ENCODE results near the gene PC.

The PC gene

DNA sequence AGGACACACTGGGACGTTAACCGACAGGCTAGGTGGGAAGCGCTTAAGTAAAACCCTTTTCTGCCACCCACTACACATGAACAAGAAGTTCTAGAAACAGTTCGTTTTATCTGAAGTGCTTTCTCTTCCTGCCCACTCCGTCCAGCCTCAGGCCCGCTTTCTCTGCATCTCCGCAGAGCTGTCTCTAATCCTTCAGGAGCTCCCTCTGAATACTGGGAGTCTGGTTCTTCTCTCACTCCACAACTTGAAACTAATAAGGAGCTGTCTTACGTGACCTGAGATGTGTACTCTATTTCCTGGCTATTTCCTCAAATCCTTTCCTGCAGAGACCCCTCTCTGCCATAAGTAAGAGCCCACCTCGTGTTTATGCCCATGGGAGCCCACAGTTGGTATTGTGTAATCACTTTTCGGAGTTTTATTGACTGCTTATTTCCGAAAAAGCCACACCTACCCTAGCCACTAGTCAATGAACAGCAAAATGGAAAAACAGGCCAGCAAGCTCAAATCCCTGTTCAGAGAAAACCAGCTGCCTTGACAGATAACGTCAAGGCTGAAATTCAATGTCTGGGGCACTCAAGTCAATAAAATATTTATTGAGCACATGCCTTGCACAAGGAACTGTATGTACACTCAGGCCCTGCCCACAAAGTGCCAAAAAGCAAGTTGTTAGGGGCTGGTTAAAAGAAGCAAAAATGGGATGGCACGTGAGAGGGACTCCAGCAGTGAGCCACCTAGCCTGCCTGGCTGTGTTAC lies 4.9 kb downstream of the PC start:
- DNase-seq: no peak

DNA sequence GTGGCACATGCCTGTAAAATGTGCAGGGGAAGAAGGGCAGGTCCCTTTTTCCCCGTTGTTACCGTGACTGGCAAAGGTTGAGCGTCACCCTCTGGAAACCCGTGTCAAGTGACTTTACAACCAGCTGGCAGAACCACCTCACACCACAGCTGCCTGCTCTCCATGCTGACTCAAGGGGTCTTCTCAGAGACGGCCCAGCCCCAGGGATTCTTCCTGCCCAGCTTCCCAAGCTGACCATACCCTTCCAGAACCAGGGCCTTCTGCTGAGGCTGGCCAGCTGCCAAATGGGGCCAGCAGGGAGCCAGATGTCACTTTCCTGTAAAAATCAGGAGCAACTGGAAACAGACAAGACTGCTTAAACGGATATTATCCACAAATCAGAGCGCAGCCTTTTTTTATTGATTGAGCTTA lies 6.3 kb downstream of the PC start:
- DNase-seq: no peak

DNA sequence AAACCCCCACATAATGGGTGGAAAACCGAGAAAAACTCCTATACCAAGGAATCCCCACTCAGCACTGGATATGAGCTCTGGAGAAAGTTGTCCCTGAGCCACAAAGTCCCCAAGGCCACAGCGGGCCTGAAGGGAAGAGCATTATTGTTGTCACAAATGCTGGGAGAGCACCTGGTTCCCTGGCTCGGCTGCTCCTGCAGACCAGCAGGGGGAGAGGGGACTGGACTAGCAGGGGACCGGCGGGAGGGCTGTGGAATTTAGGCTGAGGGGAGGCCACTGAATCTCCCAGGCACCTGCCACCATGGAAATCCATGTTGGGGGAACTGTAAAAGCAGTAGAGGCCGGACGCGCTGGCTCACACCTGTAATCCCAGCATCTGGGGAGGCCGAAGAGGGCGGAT lies 7.0 kb downstream of the PC start:
- no peak for DNase-seq

DNA sequence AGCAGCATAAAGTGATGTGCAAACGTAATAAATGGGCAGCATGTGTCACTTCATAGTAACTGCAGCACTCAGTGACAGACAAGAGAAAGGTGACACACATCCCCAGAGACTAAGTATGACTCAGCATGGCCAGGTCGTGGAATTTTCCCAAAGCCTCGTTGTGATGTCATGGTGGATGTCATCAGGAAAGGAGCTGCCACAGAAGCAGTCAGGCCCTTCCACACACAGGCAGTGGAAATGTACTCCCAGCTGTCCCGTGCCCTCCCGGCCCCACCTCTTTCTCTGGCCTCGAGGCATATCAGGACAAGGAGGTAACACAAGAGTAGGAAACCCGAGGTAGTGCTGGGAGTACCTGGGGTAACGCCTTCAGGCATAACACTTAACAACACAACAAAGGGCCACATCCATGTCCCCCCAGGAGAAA lies 8.1 kb downstream of the PC start:
- DNase-seq: no peak

DNA sequence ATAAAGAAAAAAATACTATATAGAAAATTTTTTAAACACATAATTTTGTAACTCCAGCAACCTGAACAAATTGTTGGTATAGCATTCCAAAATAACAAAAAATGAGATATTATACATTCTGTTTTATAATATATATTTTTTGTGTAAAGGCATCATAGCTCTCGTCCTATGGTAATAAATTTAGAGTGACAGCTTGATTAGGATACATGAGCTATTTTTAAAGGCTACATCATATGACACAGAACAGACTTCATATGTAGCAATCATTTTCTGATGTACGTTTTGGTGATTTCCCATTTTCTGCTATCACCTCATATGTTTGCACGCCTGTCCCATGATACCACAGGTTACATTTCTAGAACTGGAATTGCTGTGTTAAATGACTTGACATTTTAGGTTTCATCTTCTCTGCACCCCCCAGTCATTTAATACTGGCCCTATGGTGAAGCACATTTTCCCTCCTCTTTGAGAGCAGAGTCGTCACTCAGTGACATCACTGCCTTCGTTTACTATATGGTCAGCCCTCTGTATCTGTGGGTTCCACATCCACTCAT lies 19.5 kb downstream of the PC start:
- no peak for DNase-seq

DNA sequence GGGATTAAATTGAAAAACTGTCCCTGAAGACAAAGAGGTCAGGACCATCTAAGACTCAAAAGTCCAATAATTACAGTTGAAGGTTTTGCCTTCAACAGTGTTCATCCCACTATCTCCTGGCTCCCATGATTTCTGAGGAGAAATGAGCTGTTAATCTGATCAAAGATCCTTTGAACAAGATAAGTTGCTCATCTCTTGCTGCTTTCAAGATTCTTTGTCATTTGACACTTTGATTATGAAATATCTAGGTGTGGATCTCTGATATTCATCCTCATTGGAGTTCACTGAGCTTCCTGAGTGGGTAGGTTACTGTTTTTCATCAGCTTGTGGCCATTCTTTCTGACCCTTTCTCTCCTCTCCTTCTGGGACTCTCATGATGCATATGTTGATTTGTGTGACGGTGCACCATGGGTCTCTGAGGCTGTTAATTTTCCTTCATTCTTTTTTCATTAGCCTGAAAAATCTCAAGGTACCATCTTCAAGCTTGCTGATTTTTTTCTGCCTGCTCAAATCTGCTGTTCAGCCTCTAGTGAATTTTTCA lies 20.9 kb downstream of the PC start:
- DNase-seq: no peak

DNA sequence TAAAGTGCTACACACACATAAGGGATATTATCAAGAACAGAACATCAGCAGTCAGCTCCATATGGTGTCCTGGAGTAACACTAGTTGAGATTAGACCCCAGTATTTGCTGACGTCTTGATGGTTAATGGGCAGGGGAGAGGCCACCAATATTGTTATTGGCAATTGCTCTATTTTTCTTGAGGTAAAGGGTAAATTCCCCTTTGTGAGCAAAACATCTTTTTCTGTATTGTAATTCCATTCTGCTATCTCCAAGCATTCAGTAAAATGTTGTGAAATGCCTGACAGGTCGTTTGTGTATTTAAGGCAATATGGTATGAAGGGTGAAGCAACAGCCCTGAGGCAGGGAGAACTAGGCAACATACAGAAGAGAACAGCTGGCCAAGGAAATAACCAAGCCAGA lies 21.9 kb downstream of the PC start:
- DNase-seq: no peak

DNA sequence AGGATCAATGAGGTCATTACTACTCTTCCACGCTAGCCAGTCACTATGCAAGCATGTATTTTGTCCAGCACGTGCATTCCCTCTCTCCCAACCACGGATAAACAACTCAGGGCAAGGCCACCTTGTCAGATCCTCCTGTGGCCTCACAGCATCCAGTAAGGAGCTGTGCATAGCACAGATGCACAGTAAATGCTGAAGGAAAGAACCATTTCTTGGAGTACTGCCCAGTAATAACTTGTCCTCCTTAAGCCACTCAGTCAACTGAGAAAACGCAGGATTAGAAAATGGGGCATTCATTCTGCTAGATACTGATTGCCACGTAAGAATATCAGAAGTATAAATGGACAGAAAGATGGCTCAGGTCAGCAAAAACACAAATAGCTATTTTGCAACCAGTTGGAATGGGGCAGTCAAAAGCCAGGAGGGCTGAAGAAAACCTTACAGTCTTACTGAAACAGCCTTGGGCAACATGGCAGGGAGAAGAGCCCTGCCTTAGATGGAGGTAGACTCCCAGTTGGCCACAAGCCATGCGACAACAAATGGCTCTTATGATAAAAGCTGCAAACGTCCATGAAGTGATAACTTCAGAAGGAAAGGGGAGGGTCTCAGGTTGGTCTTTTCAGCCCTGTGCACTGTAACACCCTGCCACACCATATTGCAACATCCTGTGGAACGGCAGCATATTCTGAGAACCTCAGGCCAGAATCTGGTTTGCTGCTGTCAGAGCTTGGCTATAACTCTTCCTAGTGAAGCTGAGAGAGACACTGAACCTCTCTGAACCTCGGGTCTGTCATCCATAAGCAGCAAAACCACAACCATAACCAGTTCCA lies 23.0 kb downstream of the PC start:
- DNase-seq: no peak

DNA sequence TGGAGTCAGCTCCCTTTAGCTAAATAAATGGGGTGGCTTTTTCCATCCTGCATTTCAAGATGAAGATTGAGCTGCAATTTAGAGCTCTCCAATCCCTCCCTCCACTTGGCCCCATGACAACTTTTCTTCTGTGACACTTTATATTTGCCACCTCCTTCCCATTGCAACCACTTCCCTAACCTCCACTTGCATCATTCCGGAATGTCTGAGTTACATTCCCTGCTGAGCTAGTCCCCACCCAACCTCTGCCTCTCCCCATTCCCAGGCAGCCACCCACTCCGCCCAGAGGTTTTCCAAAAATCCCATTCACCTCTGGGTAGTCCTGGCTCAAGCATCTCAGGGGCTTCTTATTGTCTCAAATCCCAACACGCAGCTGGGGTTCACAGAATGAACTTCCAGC lies 24.7 kb downstream of the PC start:
- DNase-seq: no peak

DNA sequence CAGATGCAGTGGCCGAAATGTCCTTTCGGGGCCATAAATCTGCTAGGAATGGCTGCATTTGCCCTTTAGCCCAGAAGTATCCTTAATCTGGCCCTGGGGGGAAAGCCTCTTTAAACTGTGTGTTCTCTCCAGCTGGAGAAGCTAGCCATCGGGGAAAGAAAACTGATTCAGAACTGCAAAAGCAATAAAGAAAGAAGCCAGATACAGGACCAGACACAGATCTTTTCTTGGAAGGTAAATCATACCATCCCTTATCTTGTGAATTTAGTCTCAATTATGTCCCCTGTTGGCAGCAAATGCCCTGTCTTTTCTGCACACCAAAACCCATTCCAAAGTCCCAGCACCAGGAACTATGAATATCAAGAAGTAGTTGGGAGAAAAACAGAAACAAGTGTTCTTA lies 25.6 kb downstream of the PC start:
- no peak for DNase-seq

DNA sequence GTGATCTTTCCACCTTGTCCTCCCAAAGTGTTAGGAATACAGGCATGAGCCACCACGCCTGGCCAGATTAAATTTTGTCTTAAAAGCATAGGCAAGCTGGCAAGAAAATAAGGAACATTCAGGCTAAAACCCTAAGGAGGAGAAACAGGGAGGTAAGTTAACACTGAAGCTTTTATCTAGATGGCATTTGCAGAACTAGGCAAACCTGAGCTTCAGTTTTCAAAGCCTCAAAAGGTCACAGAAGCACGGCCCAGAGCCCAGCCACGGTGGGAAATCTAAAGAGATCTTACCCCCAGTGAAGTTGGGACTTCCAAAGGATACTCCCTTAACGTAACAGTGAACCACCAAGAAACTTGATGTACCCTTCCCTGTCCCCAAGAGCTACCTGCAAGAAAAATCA lies 28.4 kb downstream of the PC start:
- no peak for DNase-seq

DNA sequence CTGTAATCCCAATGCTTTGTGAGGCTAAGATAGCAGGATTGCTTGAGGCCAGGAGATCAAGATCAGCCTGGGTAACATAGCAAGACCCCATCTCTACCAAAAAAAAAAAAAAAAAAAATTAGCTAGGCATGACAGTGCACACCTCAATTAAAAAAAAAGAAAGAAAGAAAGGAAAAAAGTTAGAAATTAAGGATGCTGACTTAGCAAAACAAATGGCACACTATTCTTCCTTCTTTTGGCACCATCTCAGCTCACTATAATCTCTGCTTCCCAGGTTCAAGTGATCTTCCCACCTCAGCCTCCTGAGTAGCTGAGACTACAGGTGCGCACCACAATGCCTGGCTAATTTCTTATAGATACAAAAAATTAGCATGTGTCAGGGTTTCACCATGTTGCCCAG lies 33.9 kb downstream of the PC start:
- no peak for DNase-seq

DNA sequence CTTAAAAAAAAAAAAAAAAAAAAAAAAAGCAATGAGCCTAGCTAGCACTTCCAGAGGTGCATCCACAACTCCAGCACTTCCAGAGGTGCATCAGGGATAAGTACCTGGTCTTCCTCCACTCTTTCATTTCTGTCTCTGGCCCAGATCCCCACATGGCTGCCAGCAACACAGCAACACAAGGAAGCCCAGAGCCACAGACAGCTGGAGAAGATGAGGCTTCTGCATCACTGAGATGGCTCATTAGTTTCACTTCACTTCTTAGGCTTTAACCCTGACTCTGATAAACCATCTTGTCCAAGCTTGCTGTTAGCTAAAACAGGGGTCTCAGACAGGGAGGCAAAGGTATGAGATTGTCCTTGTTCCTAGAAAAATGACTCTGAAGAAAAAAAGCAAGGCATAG lies 35.6 kb downstream of the PC start:
- DNase-seq: no peak

DNA sequence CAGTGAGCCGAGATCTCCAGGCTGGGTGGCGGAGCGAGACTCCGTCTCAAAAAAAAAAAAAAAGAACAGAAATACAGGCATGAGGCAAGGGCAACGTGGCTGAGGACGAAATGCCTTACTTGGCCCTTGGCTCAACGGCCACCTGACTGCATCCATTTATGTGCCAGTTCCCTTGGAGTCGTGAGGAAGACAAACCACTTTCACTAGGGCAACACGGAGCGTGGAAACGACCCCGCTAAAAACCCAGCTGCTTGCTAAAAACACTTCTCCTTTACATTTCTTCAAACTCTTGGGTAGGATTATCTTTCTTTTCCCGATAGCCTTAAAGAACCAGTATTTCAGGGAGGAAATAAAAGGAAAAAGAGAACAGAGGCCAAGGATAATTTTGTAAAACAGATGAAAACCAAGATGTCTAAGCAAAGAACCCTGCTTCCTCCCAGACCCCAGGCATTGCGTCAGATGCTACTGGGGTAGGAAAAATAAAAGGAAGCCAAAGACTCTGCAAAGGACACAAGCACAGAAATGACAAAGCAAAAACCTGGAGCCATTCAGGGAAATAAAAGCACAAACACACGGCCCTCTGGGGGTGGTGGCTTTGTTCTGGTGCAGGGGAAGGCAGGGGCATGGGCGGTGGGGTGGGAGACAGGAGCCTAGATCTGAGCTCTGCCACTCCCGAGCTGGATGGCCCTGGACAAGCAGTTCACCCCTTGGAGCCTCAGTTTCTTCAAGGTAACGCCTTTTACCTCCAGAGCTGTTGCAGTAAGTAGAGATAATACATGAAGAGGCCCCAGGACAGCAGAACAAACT lies 37.0 kb downstream of the PC start:
- DNase-seq: no peak

DNA sequence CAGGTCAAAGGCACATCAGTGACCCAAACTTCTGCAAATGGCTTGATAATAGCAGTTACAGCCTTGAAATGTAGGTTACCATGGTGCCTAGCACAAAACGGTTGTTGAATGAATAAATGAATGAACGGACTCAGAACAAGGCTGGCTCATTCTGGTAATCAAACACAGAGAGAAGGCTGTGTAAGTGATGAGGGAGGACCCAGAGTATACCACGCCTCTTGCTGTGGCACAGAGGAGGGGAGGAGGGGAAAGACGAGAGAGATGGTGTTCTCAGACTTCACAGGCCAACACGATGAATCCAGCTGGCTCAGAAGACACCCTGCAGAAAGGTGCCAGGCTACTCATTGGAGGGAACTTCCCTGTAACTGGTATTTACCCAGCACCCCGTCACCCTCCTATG lies 38.3 kb downstream of the PC start:
- DNase-seq: no peak

DNA sequence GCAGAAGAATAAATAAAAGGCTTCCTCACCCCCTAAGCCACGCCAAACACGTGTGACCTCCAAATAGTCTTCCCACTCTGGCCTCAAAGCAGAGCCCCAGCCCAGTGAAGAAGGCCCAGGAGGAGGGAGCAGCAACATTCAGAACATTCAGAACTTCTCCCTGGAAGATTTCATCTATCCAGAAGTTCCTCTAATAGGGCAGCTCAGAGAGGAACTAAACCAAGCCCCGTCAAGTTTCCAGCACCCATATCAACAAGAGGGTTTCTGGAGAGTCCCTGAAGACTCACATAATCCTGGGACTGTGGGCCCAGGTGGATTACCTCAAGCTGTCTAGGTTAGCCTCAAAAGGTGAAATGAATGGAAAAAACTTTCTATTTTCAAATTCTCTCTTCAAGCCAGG lies 39.4 kb downstream of the PC start:
- DNase-seq: no peak

DNA sequence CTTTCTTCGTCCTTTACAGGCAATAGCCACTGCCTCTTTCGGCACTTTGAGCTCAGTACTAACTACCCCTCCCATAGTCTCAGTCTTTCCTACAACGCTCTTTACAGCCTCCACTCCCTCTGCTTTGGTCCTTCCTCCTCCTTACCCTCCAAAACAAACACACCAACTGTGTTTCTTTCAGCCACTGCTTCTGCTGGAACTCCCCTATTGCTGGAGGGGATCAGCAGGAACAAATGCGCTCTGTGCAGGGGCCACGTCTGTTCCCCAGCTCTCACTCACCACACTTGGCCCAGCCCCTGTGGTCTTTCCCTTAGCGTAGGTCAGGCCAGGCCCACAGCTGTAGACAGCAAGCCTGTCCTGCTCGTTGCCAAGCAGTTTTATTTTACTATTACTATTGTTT lies 42.3 kb downstream of the PC start:
- DNase-seq: no peak

DNA sequence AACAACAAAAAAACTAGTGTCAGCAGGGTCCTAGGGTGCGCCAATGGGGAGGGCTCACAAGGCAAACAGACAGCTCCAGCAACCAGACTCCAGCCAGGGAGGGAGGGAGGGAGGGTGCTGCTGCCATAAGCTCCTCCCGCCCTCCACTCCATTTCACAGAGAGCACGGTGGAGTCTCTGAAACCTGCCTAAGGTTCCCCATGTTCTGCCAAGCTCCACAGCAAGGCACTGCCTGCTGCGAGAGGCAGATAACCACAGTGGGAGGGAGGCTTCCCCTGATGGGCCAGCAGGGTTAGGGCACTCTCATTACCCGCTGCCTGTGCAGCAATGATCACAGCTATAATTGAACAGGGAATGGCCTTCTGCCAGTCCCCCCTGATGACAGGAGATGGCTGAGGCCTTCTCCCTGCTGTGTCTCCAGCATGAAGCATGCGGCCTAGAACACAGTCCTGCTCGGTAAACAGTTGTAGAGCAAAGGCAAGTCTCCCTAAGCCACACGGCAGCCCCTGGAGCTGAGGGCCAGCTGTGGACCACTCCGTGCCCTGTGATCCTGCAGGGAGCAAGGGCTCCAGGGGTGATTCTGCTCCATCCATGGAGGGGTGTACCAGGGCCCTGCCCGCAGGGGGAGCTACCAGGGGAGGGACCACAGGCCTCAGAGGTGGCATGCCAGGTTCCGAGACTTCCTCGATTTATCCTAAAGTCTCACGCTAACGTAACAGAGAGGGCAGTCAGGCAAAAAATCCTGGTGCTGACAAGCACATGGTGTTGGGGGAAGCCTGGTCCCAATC lies 42.9 kb downstream of the PC start:
- DNase-seq: no peak

DNA sequence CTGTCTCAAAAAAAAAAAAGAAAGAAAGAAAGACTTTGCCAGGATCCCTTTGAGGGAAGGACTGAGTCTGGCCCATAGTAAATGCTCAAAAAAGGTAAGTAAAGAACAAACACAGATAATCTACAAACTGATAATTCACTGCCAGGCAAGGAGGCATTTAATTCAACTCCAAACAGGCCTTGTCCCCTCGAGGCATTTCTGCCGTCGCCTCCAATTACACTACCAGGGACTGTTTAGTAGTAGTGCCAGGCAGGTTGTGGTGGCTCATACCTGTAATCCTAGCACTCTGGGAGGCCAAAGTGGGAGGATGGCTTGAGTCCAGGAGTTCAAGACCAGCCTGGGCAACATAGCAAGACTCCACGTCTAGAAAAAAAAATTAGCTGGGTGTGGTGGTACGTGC lies 43.7 kb downstream of the PC start:
- DNase-seq: no peak

DNA sequence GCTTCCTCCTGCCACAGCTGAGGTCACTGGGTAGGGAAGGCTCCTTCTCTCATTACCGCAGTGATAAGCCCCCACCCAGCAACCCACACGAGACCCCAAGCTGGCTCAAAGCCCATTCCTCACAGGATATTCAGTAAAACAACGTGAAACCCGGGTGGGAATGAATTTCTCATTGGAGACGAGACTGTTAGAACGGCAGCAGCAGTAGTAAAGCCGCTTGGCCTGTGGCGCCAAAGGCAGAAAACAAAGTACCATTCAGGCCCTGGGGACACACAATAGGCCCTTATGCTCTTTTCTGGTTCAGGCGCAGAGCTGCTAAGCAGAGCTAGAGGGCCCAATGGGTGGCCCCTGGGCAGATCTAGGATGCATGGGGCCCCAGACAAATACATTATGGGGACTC lies 45.3 kb downstream of the PC start:
- DNase-seq: no peak

DNA sequence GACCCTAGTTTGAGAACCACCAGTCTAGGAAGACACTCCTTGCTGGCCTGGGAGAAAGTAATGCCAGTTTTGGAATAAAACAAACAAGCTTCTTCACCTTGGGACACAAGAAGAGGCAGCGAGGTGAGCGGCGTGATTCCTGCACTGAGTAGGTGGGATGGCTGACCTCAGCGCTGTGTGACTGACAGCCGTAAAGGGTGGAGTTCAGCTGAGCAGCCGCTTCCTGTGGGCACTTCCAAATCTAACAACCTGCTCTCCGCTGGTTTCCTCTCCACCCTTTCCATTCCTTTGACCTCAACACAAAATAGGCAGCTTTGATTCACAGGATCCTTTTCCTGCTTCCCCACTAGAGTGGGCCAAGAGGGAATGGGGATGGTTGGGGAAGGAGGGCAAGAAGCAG lies 45.8 kb downstream of the PC start:
- no peak for DNase-seq

DNA sequence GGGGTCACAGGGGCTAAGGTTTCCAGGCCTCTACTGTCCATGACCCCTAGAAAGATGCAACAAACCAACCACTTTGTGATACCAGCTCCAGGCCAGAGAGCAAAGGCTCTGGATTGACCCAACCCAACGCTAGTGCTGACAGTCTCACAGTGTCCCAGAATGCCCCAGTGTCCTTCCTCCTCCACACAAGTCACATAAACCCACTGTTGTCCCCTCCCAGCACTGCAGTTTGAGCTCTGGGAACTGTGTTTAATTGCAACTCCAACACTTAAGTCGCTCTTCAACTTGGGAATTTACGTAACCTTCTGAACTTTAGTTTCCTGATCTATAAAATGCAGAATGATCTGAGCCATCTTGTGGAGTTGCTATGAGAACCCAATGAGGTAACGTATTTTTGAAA lies 47.5 kb downstream of the PC start:
- no peak for DNase-seq

Measured in activated naive CD4-positive, alpha-beta T cell treated with anti-CD3 and anti-CD28 coated beads, Interleukin-2, amount 50 U/mL, for 16 hours (primary cell).